Aorta (tissue), 5 donors: ENCODE measurements around the gene LPXN. TPM values are rescaled to one million over a fixed set of nuclear protein-coding genes. Genes with fewer than 3 reads are reported as not detected.

ENCODE experiments used
- ATAC-seq: fragments of 200-7000 bp; cut with Tn5 transposase; one replicate; pipeline ENCODE4 v1.9.1; 2022; ENCODE audit warnings: moderate library complexity; ENCODE audit not compliant: low FRiP score
- DNase-seq, 2 donors: peaks; one replicate each; pipeline ENCODE4 v3.0.0-alpha.2; 2020
- H3K27ac ChIP-seq, 2 donors: one replicate each; pipeline ENCODE4 v1.5.1; 2013; ENCODE audit warnings: low read length in 2 of 2, mild to moderate bottlenecking in 2 of 2, moderate library complexity in 2 of 2, control low read depth in 1 of 2, inconsistent platforms in 1 of 2, low read depth in 1 of 2
- H3K27me3 ChIP-seq, 2 donors: one replicate each; pipeline ENCODE4 v1.6.1; 2013; ENCODE audit warnings: control low read depth in 1 of 2, low read length in 1 of 2, mild to moderate bottlenecking in 1 of 2, moderate library complexity in 1 of 2; ENCODE audit not compliant: insufficient read depth in 2 of 2, control insufficient read depth in 1 of 2
- H3K36me3 ChIP-seq, 2 donors: one replicate each; pipeline ENCODE4 v1.6.1; 2013; ENCODE audit warnings: control low read depth in 1 of 2, low read length in 1 of 2, mild to moderate bottlenecking in 1 of 2; ENCODE audit not compliant: insufficient read depth in 2 of 2, control insufficient read depth in 1 of 2
- H3K4me1 ChIP-seq, 2 donors: one replicate each; pipeline ENCODE4 v1.6.1; 2013; ENCODE audit warnings: low read length in 2 of 2, control low read depth in 1 of 2, mild to moderate bottlenecking in 1 of 2, moderate library complexity in 1 of 2; ENCODE audit not compliant: insufficient read depth in 2 of 2, control insufficient read depth in 1 of 2
- H3K4me3 ChIP-seq, 2 donors: one replicate each; pipeline ENCODE4 v1.5.1; 2013; ENCODE audit warnings: low read length in 2 of 2, control low read depth in 1 of 2, mild to moderate bottlenecking in 1 of 2
- H3K9me3 ChIP-seq: one replicate; pipeline ENCODE4 v1.6.1; 2013; ENCODE audit warnings: mild to moderate bottlenecking, low read length; ENCODE audit not compliant: control insufficient read depth
- WGBS, 2 donors: extraction: QIAGEN DNeasy Blood & Tissue Kit; methylation state at CpG; one replicate each; pipeline ENCODE4 v1.1.7; 2013; 5-methylcytosine and 5-hydroxymethylcytosine counted together
- intact Hi-C, 2 donors: fragments of 100-400 bp; cut with DNase I; formaldehyde crosslinking; loops; one replicate each; pipeline versions ENCODE4 v1.14.2 to v1.15.0; 2022
- long read RNA-seq, 2 donors: library from polyadenylated mRNA; unstranded; transcript quantifications; one replicate each; pipeline ENCODE4 v2.0.0, GENCODE V29; 2020 to 2021
- polyA plus RNA-seq, 2 donors: library from polyadenylated mRNA; stranded (reverse); fragments of 200-250 nt; gene quantifications; one replicate each; pipeline ENCODE4 v1.2.3, GENCODE V29; 2013
- total RNA-seq, 2 donors: library from RNA; stranded (reverse); fragmentation: NEBNext Ultra II Directional; extraction: Animal tissue kit (Norgen Biotek cat#: 25700); gene quantifications; one replicate each; pipeline ENCODE4 v1.2.1, GENCODE V29; 2021
- donor health status: healthy with polysubstance abuse.
- donor health status: Bipolar disorder and iron deficiency.
- donor health status: DM: no; HTN: no; CAD: no.
- donor health status: DM: no; HTN: no; CAD: no.
- donor health status: DM: yes; HTN: yes; CAD: no.

LPXN gene
- total RNA-seq (10 to 100 TPM; 15.0 to 20.4 TPM), polyA plus RNA-seq (1 to 10 TPM; 7.0 to 8.3 TPM)
- long read RNA-seq, donor 1, transcript LPXN-201 (9 exons, 1,833 nt): major isoform, 9 of 27 reads
- long read RNA-seq, donor 1, partial matches to known transcripts: 1 of 27 reads
- long read RNA-seq, donor 1, other reads (novel, unspliced or antisense): 16 of 27 reads
- long read RNA-seq, donor 2, partial matches to known transcripts: 0 of 4 reads
- long read RNA-seq, donor 2, other reads (novel, unspliced or antisense): 4 of 4 reads

GRCh38 chr11:58575377-58576020, at the start of gene LPXN:
TSS of gene LPXN (minus strand) at chr11:58575856. CDS start at chr11:58575772, 84 bp downstream.
- Histone ChIP-seq H3K36me3 (no peaks in the 10 kb centered on the region), H3K4me3 (no peak within 1 kb of the TSS), H3K27ac (peak within 1 kb of the TSS; percentile 63 to 77), H3K4me1 (peaks cover 4 to 19% of the 10 kb centered on the region in 2 donors), H3K9me3 (no peaks in the 10 kb centered on the region), H3K27me3 (no peaks in the 10 kb centered on the region)
- 63 to 70% methylated on average over 6 of the region's 6 CpGs for WGBS, 2 donors
- DNase-seq (no peak), ATAC-seq (no peak)
- intact Hi-C loops: loop anchor here (10.0 kb wide), 2 partner anchors 569 to 911 kb away; partner anchors contain the start of genes FAM111A (in 1 of the 2) and ZDHHC5 (in 1 of the 2)

- Histone ChIP-seq H3K27ac (no peak overlapping the region), H3K9me3 (no peaks in the 10 kb centered on the region), H3K27me3 (no peaks in the 10 kb centered on the region), H3K4me3 (no peak overlapping the region), H3K36me3 (peaks cover 2 to 6% of the 10 kb centered on the region in 2 donors), H3K4me1 (peaks cover 0 to 2% of the 10 kb centered on the region in 2 donors)
- intact Hi-C loops: no loop called here
- ATAC-seq (no peak), DNase-seq (no peak)
- 94 to 97% methylated on average over 4 of the region's 4 CpGs for WGBS, 2 donors
These were observed 49.4 kb upstream of the LPXN start for GRCh38 chr11:58625086-58625485.

- peaks cover 3 to 6% of the 10 kb centered on the region in 2 donors for H3K36me3 ChIP-seq
- WGBS, 2 donors: 67 to 77% methylated on average over 2 of the region's 2 CpGs
These were observed 46.7 kb upstream of the LPXN start, which contains the start of gene CNTF for GRCh38 chr11:58622344-58622743. TSS of gene CNTF (plus strand) at chr11:58622665. CDS start at chr11:58622753, 88 bp downstream.

GRCh38 chr11:58621586-58622262, 46.1 kb upstream of the LPXN start:
- Histone ChIP-seq H3K9me3 (no peaks in the 10 kb centered on the region), H3K27me3 (no peaks in the 10 kb centered on the region), H3K36me3 (peaks cover 6% of the 10 kb centered on the region in 2 donors), H3K27ac (no peak overlapping the region), H3K4me1 (peaks cover 0 to 2% of the 10 kb centered on the region in 2 donors), H3K4me3 (no peak overlapping the region)
- DNase-seq: no peak
- ATAC-seq: no peak
- intact Hi-C loops: no loop called here
- WGBS, 2 donors: 88 to 90% methylated on average over 4 of the region's 4 CpGs

More at GRCh38 chr11:58622344-58622743, 46.7 kb upstream of the LPXN start, which contains the start of gene CNTF:
- Histone ChIP-seq H3K27ac (no peak within 1 kb of the TSS), H3K27me3 (no peaks in the 10 kb centered on the region), H3K4me3 (no peak within 1 kb of the TSS), H3K4me1 (peaks cover 0 to 2% of the 10 kb centered on the region in 2 donors), H3K9me3 (no peaks in the 10 kb centered on the region)
- ATAC-seq: no peak
- intact Hi-C loops: no loop called here
- DNase-seq: no peak

GRCh38 chr11:58617976-58618557, 42.4 kb upstream of the LPXN start:
- no peak overlapping the region for H3K4me3 ChIP-seq
- H3K9me3 ChIP-seq: no peaks in the 10 kb centered on the region
- no peaks in the 10 kb centered on the region for H3K4me1 ChIP-seq
- H3K36me3 ChIP-seq: peaks cover under 1 to 5% of the 10 kb centered on the region in 2 donors
- intact Hi-C loops: no loop called here
- H3K27me3 ChIP-seq: no peaks in the 10 kb centered on the region
- no peak overlapping the region for H3K27ac ChIP-seq
- DNase-seq (no peak), ATAC-seq (no peak)
- WGBS, 2 donors: 75 to 76% methylated on average over 4 of the region's 4 CpGs

- peaks cover 2 to 5% of the 10 kb centered on the region in 2 donors for H3K36me3 ChIP-seq
- H3K4me3 ChIP-seq: no peak overlapping the region
- H3K27me3 ChIP-seq: no peaks in the 10 kb centered on the region
- intact Hi-C loops: no loop called here
- no peaks in the 10 kb centered on the region for H3K4me1 ChIP-seq
- WGBS, 2 donors: 54 to 59% methylated on average over 4 of the region's 4 CpGs
- H3K9me3 ChIP-seq: no peaks in the 10 kb centered on the region
- ATAC-seq (no peak), DNase-seq (no peak)
- H3K27ac ChIP-seq: no peak overlapping the region
These were observed 40.9 kb upstream of the LPXN start for GRCh38 chr11:58616594-58616993.

- ATAC-seq (no peak), DNase-seq (no peak)
- H3K4me3 ChIP-seq: no peak overlapping the region
- peaks cover 2 to 5% of the 10 kb centered on the region in 2 donors for H3K36me3 ChIP-seq
- WGBS, 2 donors: 82 to 92% methylated on average over 1 of the region's 1 CpG
- intact Hi-C loops: no loop called here
- no peak overlapping the region for H3K27ac ChIP-seq
- H3K4me1 ChIP-seq: no peaks in the 10 kb centered on the region
- no peaks in the 10 kb centered on the region for H3K9me3 ChIP-seq
- no peaks in the 10 kb centered on the region for H3K27me3 ChIP-seq
These were observed 39.9 kb upstream of the LPXN start for GRCh38 chr11:58615559-58615958.

GRCh38 chr11:58613228-58613627, 37.6 kb upstream of the LPXN start:
- ATAC-seq: no peak
- peaks cover 4 to 5% of the 10 kb centered on the region in 2 donors for H3K36me3 ChIP-seq
- WGBS, 2 donors: 93 to 96% methylated on average over 2 of the region's 2 CpGs
- no peak overlapping the region for H3K27ac ChIP-seq
- intact Hi-C loops: no loop called here
- H3K4me3 ChIP-seq: no peak overlapping the region
- H3K9me3 ChIP-seq: no peaks in the 10 kb centered on the region
- no peaks in the 10 kb centered on the region for H3K27me3 ChIP-seq
- no peaks in the 10 kb centered on the region for H3K4me1 ChIP-seq
- no peak for DNase-seq
